Medulla oblongata (tissue), 1 donor: Measurements from ENCODE around the gene DCLRE1A.
"Not testable (repeated sequence)": the region's sequence is repeated elsewhere in the genome, so short reads cannot be mapped to it uniquely, and the experiment has no call there.

Source experiments
- DNase-seq: peaks from one replicate; pipeline ENCODE4 v3.0.0-alpha.2; 2015; ENCODE audit errors: extremely low spot score

DCLRE1A gene

DNA sequence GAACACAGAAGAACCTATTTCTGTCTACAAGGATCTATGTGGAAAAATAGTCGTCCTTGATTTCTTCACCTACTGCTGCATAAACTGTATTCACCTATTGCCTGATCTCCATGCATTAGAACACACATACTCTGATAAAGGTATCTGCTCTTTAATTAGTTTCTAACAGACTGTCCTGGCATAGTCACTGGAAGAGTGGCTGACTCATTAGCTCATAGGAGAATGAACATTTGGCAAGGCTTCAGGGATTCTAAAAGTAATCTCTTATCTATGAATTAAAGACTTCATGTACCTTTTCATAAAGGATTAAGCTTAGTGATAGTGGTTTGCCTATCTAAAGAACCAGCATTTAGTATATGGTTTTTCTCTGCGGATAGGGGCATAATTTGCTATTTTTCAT lies 4.7 kb upstream of the DCLRE1A start:
- no peak for DNase-seq

GRCh38 chr10:113857210-113857609 lies 3.3 kb upstream of the DCLRE1A start:
- DNase-seq, result no peak

- no peak for DNase-seq
Measured at GRCh38 chr10:113856563-113856962, 2.7 kb upstream of the DCLRE1A start.

DNA sequence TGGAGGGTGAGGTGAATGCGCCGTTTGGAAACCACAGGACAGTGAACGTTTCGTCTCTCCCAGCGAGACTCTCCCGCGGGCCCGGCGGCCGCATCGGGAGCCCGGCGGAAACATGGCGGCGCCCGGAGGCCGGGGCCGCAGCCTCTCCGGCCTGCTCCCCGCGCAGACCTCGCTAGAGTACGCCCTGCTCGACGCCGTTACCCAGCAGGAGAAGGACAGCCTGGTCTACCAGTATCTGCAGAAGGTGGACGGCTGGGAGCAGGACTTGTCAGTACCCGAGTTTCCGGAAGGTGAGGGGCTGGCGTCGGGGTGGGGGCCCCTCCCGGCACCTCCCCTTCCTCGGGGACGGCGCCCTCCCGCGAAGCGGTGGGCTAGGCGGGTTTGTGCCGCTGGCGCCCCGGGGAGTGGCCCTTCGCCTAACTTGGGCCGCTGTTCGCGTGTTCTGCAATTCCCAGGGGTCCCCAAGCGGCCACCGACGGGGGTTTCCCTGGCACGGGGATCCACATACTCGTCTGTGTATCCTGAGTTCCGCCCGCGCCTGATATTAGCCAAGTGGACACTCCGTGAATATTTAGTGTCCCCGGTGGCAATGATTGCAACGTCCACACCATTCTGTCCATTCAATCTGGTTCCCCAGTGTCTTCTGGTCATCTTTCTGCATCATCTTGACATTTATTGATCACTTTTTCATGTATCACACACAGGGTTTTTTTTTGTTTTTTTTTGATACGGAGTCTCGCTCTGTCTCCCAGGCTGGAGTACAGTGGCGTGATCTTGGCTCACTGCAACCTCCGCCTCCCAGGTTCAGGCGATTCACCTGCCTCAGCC lies 1.1 kb upstream of the DCLRE1A start:
- peak; percentile 46 for DNase-seq

GRCh38 chr10:113853578-113854012 lies 287 bp downstream of the DCLRE1A start:
- peak; percentile 51 for DNase-seq

GRCh38 chr10:113849946-113850345 lies 3.9 kb downstream of the DCLRE1A start:
- DNase-seq, result no peak

DNA sequence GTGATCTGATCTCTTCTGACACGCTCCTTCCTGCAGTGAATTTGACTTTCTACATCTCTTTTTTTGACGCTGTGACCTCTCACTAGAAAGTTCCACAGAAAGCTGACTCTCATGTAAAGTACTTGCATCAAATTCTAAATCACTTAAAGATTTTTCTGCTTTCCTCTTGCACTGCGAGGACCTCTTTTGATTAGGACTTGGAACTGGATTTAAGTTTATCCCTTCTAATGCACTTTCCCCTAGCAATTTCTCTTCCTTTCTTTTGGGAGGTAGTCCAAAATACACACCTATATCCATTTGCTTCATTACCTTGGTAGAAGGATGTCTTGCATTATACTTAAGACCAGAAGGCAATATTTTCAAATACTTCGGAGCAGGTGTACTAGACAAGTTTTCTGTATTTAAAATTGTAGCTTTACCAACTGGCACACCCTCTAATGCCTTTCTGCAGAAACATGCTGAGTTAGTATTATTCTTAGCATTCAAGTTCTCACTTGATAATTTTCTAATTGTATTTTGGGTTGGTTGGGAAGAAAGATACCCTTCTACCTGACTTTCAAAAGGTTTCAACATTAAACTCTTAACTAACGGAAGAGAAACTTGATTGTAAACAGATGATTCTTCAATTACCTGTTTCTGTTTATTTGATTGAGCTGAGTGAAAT lies 4.6 kb downstream of the DCLRE1A start:
- no peak for DNase-seq

DNA sequence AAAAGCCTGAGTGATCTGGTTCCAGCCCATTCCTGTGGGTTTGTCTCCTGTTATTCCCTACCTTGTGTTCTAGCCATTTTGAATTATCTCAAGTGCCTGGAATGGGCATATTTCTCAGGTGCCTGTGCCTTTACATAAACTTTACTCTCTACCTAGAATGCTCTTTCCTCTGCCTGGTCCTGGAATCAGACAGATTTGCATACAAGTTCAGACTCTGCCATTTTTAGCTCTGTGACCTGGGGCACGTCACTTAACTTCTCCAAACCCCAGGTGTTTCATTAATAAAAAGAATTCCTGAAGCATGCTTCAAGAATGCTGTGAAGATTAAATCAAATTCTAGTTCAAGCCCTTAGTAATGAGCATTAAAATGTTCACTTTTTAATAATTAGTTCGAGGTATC lies 7.8 kb downstream of the DCLRE1A start:
- no peak for DNase-seq

DNA sequence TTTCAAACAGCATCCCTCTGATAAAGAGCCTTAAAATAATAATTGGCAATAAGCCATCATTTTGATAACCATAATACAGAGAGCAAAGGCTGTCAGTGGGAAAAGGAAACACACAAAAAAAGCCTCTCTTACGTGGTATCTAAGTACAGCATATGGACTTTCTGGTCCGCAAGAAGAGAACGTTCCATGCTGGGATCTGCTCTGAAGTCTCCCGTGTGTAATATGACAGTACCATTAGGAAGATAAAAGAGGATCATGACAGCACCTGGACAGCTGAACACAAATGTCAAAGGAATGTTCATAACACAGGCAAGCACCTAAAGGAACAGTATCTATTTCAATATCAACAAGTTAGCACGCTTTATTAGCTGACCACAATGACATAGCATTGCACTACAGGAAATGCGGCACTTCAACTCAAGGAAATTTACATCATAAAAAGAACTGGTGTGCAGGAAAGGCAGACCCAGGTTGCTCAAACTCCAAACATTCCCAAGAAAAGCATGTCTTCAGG lies 9.9 kb downstream of the DCLRE1A start:
- no peak for DNase-seq

DNA sequence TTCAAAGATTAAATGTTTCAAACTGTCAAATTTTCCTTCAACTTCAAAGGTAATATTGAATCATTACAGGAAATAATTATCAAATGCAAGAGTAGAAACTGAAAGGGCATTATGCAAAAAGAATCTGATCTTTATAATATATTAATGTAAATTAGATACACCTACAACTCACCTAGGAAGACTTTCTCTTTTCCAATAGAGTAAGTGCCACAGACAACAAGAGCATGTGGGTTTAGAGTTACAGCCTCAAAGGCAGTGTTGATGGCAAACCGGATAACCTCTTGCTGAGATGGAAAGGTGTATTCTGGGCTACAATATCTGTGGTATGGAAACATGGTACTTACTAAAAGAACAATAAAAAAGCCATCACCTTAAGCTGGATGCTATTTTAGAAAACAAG lies 11.7 kb downstream of the DCLRE1A start:
- DNase-seq, result no peak

DNA sequence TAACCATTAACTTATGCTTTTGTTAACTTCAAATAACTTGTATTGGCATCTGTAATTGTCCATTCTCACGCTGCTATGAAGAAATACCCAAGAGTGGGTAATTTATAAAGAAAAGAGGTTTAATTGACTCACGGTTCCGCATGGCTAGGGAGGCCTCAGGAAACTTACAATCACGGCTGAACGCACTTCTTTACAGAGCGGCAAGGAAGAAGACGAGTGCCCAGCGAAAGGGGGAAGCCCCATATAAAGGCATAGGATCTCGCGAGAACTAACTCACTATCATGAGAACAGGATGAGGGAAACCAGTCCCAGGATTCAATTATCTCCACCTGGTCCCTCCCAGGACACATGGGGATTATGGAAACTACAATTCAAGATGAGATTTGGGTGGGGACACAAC lies 25.3 kb downstream of the DCLRE1A start:
- DNase-seq, result not testable (repeated sequence)

DNA sequence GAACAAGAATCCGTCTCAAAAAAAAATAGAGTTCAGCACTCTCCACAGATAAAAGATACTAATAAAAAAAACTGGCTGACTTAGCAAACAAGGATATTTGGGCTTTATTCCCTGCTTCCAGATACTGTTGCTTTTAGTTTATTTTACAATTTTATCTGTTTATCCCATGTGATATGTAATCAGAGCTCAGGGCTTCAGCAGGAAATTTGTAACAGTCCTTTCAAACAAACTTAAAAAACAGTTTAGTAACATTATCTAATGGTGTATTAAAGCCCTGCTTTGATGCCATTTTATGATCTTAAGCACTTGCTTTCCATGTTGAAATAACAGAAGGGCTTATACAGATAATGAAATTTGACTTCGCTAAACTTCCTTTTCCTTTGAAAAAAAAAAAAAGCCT lies 28.1 kb downstream of the DCLRE1A start:
- no peak for DNase-seq

GRCh38 chr10:113823389-113823788 lies 30.5 kb downstream of the DCLRE1A start:
- no peak for DNase-seq

GRCh38 chr10:113822174-113822573 lies 31.7 kb downstream of the DCLRE1A start:
- no peak for DNase-seq

- DNase-seq, result not testable (repeated sequence)
Measured at GRCh38 chr10:113821306-113821705, 32.6 kb downstream of the DCLRE1A start.

DNA sequence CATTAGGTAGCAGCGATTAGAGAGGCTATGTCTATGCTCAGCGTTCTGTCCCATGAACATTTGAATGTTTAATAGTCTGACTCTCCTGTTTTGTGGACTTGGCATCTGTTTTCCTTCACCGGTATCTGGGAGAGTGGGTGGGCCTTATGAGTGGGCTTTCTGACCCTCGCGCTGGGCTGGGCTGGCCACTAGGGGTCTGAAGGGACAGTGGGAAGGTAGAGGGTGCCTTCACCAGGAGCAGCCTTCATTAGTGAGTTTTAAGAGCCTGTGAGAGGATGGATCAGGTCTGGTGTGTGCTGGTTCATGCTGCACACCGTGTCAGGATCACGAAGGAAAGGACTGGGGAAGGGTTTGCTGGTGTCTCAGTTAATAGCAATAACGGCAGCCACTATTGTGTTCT lies 33.4 kb downstream of the DCLRE1A start:
- no peak for DNase-seq

DNA sequence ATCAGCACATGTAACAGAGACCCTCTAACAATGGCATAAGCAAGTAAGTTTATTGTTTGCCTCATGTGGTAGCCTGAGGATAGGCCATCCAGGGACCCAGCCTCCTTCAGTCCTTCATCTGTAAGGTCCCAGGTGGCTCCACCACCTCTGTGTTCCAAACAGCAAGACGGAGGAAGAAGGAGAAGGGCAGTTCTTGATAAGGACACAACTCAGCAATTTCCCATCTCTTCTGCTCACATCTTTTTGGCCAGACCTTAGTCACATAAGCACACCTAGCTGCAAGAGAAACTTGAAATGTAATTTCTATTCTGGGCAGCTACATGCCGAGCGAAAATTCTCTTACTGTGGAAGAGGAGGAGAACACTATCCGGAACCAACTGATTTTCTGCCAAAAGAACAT lies 33.9 kb downstream of the DCLRE1A start:
- no peak for DNase-seq

GRCh38 chr10:113814700-113815099 lies 39.2 kb downstream of the DCLRE1A start:
- DNase-seq, result not testable (repeated sequence)

- no peak for DNase-seq
Measured at GRCh38 chr10:113808168-113808567, 45.7 kb downstream of the DCLRE1A start.

DNA sequence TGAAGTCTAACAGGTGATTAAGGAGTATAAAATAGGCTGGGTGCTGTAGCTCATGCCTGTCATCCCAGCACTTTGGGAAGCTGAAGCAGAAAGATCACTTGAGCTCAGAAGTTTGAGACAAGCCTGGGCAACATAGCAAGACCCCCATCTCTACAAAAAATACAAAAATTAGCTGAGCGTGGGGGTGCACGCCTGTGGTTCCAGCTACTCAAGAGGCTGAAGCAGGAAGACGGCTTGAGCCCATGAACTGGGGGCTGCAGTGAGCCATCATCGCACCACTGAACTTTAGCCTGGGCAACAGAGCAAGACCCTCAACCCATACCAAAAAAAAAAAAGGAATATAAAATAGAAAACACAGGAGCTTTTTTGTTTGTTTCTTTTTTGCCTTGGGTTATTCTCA lies 47.4 kb downstream of the DCLRE1A start:
- DNase-seq, result no peak

- DNase-seq, result no peak
Measured at GRCh38 chr10:113802997-113803396, 50.9 kb downstream of the DCLRE1A start.

DNA sequence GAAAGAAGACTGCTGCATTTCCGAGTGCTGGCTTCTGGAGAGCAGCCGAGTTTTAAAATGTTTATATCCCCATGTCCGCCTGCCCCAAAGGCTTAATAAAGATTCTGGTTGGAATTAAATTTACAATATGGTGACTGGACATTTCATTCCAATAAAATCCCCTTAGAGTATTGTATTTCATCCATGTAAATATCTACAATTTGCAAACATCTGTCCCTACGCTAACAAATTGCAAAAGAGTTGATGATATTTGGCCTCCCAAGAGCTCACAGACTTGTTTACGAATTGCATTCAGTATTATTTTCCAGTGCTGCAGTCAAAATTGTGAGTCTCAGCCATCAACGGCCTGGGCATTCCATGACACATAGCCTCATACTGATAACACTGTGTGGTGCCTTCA lies 52.3 kb downstream of the DCLRE1A start:
- DNase-seq, result no peak

GRCh38 chr10:113791691-113792090 lies 62.2 kb downstream of the DCLRE1A start:
- DNase-seq, result no peak
